HCT116 (cell line): ENCODE data around the gene INPP4A. TPM values are rescaled to one million over a fixed set of nuclear protein-coding genes. Genes with fewer than 3 reads are reported as not detected.

Source experiments
- ATAC-seq: fragments of 200-7000 bp; cut with Tn5 transposase; 2 replicates; pipeline ENCODE4 v1.9.1; 2020; ENCODE audit warnings: mild to moderate bottlenecking, moderate library complexity
- BruUV-seq: library from RNA; stranded (reverse); fragments of 400-500 nt; replicated peaks from 2 replicates; lab custom pipeline; 2021; lab: Mats Ljungman, UMichigan
- CTCF ChIA-PET: fragments of 300-600 bp; sonication (Branson Sonifier 250); formaldehyde crosslinking; loops from one replicate; lab custom pipeline; 2021; ENCODE audit warnings: antibody characterized with exemption; lab: Charles Lee
- POLR2A ChIA-PET: fragments of 300-600, 350-600 bp; sonication (Branson Sonifier 250); formaldehyde crosslinking; loops from one replicate; lab custom pipeline; 2021; ENCODE audit warnings: antibody characterized with exemption; lab: Charles Lee
- RAD21 ChIA-PET, 2 experiments: fragments of 300-600 bp; sonication (Branson Sonifier 250); formaldehyde crosslinking; loops; one replicate each; lab custom pipeline; 2023; ENCODE audit warnings: low total read pairs in 2 of 2; ENCODE audit not compliant: uncharacterized antibody in 2 of 2, unreplicated experiment in 2 of 2, low non-redundant PET in 1 of 2; lab: Charles Lee
- DNase-seq: peaks from one replicate; pipeline ENCODE4 v3.0.0-alpha.2; 2010; ENCODE audit warnings: low read depth, low spot score
- H2AFZ ChIP-seq: fragments of 200-600 bp; shearing (Covaris generic), sonication (generic); 2 replicates; pipeline ENCODE4 v1.6.1; 2017; ENCODE audit warnings: low read depth, mixed run types, mixed read lengths, antibody characterized with exemption, low read length; ENCODE audit not compliant: poor library complexity, severe bottlenecking
- H3K27ac ChIP-seq: 2 replicates; pipeline ENCODE4 v1.5.1; 2012; ENCODE audit warnings: low read depth, low read length
- H3K27me3 ChIP-seq: fragments of 200-600 bp; sonication (generic); 2 replicates; pipeline ENCODE4 v1.6.1; 2016; ENCODE audit warnings: mixed run types, low read length, mixed read lengths; ENCODE audit not compliant: insufficient read depth
- H3K36me3 ChIP-seq, 2 experiments: fragments of 200-500 bp in 1 of 2; fragments of 200-600 bp in 1 of 2; sonication (Bioruptor generic) in 1 of 2; sonication (generic) in 1 of 2; 2 replicates each; pipeline versions ENCODE4 v1.5.1 to v1.6.1; 2014 to 2016; ENCODE audit warnings: low read length in 2 of 2, inconsistent platforms in 1 of 2, mixed read lengths in 1 of 2, mixed run types in 1 of 2; ENCODE audit not compliant: insufficient read depth in 2 of 2, control insufficient read depth in 1 of 2
- H3K4me1 ChIP-seq, 2 experiments: fragments of 200-600 bp in 1 of 2; sonication (generic) in 1 of 2; 2 replicates each; pipeline versions ENCODE4 v1.5.1 to v1.6.1; 2012 to 2017; ENCODE audit warnings: low read length in 2 of 2, inconsistent platforms in 1 of 2, mild to moderate bottlenecking in 1 of 2, mixed read lengths in 1 of 2, mixed run types in 1 of 2, moderate library complexity in 1 of 2; ENCODE audit not compliant: insufficient read depth in 2 of 2, control insufficient read depth in 1 of 2
- H3K4me2 ChIP-seq: fragments of 200-600 bp; sonication (generic); 2 replicates; pipeline ENCODE4 v1.6.1; 2017; ENCODE audit warnings: mixed run types, low read length, mixed read lengths
- H3K4me3 ChIP-seq, 2 experiments: fragments of 200-600 bp in 1 of 2; sonication (generic) in 1 of 2; replicated peaks in 1 of 2; 2 replicates each; pipeline ENCODE4 v1.5.1; 2011 to 2016; ENCODE audit warnings: low read length in 2 of 2, control low read depth in 1 of 2, low read depth in 1 of 2, mild to moderate bottlenecking in 1 of 2, mixed read lengths in 1 of 2, mixed run types in 1 of 2
- H3K79me2 ChIP-seq: fragments of 200-600 bp; sonication (generic); 2 replicates; pipeline ENCODE4 v1.6.1; 2017; ENCODE audit warnings: mild to moderate bottlenecking, mixed run types, low read length, moderate library complexity, mixed read lengths; ENCODE audit not compliant: insufficient read depth
- H3K9ac ChIP-seq: fragments of 200-600 bp; sonication (generic); 2 replicates; pipeline ENCODE4 v1.6.1; 2016; ENCODE audit warnings: low read length, mixed read lengths
- H3K9me2 ChIP-seq: fragments of 200-600 bp; sonication (generic), shearing (Covaris generic); 2 replicates; pipeline ENCODE4 v1.6.1; 2017; ENCODE audit warnings: mixed run types, mild to moderate bottlenecking, moderate library complexity; ENCODE audit not compliant: insufficient read depth
- H3K9me3 ChIP-seq, 2 experiments: fragments of 200-500 bp in 1 of 2; fragments of 200-600 bp in 1 of 2; sonication (Bioruptor generic) in 1 of 2; sonication (generic) in 1 of 2; 2 replicates each; pipeline ENCODE4 v1.6.1; 2014 to 2017; ENCODE audit warnings: low read length in 2 of 2, mixed read lengths in 2 of 2, inconsistent platforms in 1 of 2, low read depth in 1 of 2, mild to moderate bottlenecking in 1 of 2, mixed run types in 1 of 2, moderate library complexity in 1 of 2; ENCODE audit not compliant: control insufficient read depth in 1 of 2, insufficient read depth in 1 of 2
- H4K20me1 ChIP-seq: fragments of 200-600 bp; sonication (generic), shearing (Covaris generic); 2 replicates; pipeline ENCODE4 v1.6.1; 2017; ENCODE audit warnings: mixed run types, mild to moderate bottlenecking, moderate library complexity; ENCODE audit not compliant: insufficient read depth
- ELF1 ChIP-seq: IDR thresholded peaks from 2 replicates; pipeline ENCODE4 v1.6.1; 2012; ENCODE audit warnings: low read depth, borderline replicate concordance
- FOSL1 ChIP-seq: IDR thresholded peaks from 2 replicates; pipeline ENCODE4 v1.6.1; 2012; ENCODE audit warnings: low read depth
- RAD21 ChIP-seq: IDR thresholded peaks from 2 replicates; pipeline ENCODE4 v1.6.1; 2012; ENCODE audit warnings: low read depth, mild to moderate bottlenecking
- TCF7L2 ChIP-seq: IDR thresholded peaks from 2 replicates; pipeline ENCODE4 v1.7.0; 2011; ENCODE audit warnings: borderline replicate concordance, inconsistent platforms; ENCODE audit not compliant: insufficient read depth, insufficient read length; ENCODE audit errors: extremely low read depth
- YY1 ChIP-seq: IDR thresholded peaks from 2 replicates; pipeline ENCODE4 v1.6.1; 2011; ENCODE audit warnings: low read length, low read depth, moderate library complexity, mild to moderate bottlenecking; ENCODE audit not compliant: insufficient replicate concordance; ENCODE audit errors: extremely low read depth
- intact Hi-C: fragments of 100-400 bp; cut with micrococcal nuclease; formaldehyde crosslinking; loops from 2 replicates; pipeline ENCODE4 v1.10.0; 2022
- total RNA-seq: library from RNA; stranded (reverse); gene quantifications from one replicate; pipeline ENCODE4 v1.2.1, GENCODE V29; 2021; ENCODE audit not compliant: unreplicated experiment
- TF ChIP-seq, protein P1 (sequence below): IDR thresholded peaks from 2 replicates; pipeline ENCODE4 v1.6.1; 2011; ENCODE audit warnings: mild to moderate bottlenecking, low read length, moderate library complexity; ENCODE audit not compliant: insufficient replicate concordance; ENCODE audit errors: extremely low read depth

Gene INPP4A
- total RNA-seq, 1 experiment from 2014 or later = 18.5 TPM

DNA sequence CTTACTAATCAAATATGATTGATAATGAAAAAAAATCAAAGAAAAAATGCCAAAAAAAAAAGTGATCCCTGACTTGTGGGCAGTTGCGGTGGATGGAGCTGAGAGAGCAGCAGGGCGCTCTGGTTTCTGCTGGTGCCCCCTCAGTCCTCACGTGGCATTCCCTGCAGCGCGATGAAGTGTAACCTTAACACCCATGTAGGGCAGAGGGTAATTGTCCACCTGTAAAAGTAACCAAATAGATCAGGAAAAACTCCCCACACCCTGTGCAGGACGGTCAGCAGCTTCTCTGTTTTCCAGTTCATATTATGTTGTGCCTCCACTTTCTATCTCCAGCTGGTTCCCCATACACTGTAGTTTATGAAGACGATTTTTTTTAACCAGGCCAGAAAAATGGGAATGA is 138.6 kb downstream of the INPP4A start:
- no peaks in the 10 kb centered on the region for H3K9me3 ChIP-seq
- POLR2A ChIA-PET = no interaction called here
- no peak overlapping the region for H3K27ac ChIP-seq
- ATAC-seq = no peak
- intact Hi-C loops = no loop called here
- no peaks in the 10 kb centered on the region for H3K36me3 ChIP-seq
- H3K79me2 ChIP-seq = no peaks in the 10 kb centered on the region
- no peak overlapping the region for H3K4me2 ChIP-seq
- CTCF ChIA-PET = no interaction called here
- TF ChIP-seq RAD21 (no peak), TCF7L2 (no peak)
- TF ChIP-seq, all 23 proteins: peak for 0
- H3K4me3 ChIP-seq = no peak overlapping the region
- no TSS peak for BruUV-seq
- H3K9ac ChIP-seq = no peak overlapping the region
- no peaks in the 10 kb centered on the region for H3K9me2 ChIP-seq
- H3K4me1 ChIP-seq = no peaks in the 10 kb centered on the region
- no peak overlapping the region for H2AFZ ChIP-seq
- no peaks in the 10 kb centered on the region for H3K27me3 ChIP-seq
- RAD21 ChIA-PET = no interaction called here
- no peak for DNase-seq
- H4K20me1 ChIP-seq = no peaks in the 10 kb centered on the region

DNA sequence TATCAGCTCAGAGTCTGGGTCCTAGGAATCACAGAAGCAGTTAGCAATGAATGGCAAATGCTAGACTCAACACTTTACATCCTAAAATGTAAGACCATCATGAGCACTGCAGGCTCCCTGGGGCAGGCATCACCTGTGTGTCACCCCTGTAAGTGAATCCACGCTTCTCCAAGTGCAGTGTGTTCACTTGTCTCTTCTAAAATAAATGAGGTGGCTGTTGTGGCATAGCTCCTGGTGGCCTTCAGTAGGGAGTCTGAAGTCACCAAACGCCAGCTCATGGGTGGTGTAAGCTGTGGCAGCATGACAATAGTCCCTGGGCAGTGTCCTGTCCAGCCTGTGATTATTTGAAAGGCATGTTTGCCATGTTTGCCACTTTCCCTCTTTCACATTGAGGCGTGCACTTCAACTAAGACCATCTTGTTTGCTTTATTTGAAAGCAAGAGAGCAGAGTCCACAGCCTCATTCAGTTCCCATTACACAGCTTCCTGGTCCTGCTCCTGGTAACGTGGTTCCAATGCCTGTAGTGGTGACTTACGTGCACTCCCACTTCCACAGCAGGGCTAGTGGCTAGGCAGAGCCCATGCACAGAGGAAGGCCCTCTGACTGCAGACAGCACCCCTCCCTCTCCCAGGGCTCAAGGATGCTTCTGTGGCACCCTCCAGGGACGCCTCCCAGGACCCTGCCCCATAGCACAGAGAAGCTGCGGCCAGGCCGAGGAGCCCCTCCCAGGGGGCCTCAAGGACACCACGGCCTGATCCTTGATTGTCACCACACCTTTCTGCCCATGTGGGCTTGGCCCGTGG is 139.4 kb downstream of the INPP4A start:
- Histone ChIP-seq H3K4me1 (no peaks in the 10 kb centered on the region), H3K79me2 (no peaks in the 10 kb centered on the region), H2AFZ (no peak overlapping the region), H4K20me1 (no peaks in the 10 kb centered on the region), H3K27me3 (no peaks in the 10 kb centered on the region), H3K9me3 (no peaks in the 10 kb centered on the region), H3K27ac (no peak overlapping the region), H3K36me3 (no peaks in the 10 kb centered on the region), H3K9ac (no peak overlapping the region), H3K4me3 (no peak overlapping the region), H3K4me2 (no peak overlapping the region), H3K9me2 (no peaks in the 10 kb centered on the region)
- ATAC-seq (no peak), DNase-seq (no peak)
- no TSS peak for BruUV-seq
- POLR2A ChIA-PET = no interaction called here
- RAD21 ChIA-PET = no interaction called here
- CTCF ChIA-PET = interaction anchor here (1.1 kb wide), 1 partner anchor 15 kb away, joined by 3 read pairs; no protein-coding TSS in a partner anchor
- intact Hi-C loops = no loop called here
- TF ChIP-seq ELF1 = no peak
- TF ChIP-seq, protein P1, sequence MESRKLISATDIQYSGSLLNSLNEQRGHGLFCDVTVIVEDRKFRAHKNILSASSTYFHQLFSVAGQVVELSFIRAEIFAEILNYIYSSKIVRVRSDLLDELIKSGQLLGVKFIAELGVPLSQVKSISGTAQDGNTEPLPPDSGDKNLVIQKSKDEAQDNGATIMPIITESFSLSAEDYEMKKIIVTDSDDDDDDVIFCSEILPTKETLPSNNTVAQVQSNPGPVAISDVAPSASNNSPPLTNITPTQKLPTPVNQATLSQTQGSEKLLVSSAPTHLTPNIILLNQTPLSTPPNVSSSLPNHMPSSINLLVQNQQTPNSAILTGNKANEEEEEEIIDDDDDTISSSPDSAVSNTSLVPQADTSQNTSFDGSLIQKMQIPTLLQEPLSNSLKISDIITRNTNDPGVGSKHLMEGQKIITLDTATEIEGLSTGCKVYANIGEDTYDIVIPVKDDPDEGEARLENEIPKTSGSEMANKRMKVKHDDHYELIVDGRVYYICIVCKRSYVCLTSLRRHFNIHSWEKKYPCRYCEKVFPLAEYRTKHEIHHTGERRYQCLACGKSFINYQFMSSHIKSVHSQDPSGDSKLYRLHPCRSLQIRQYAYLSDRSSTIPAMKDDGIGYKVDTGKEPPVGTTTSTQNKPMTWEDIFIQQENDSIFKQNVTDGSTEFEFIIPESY = no peak
- no peak for TF ChIP-seq YY1
- no peak for TF ChIP-seq FOSL1
